ENCODE measurements around the gene ITGB3.
A peak's percentile ranks its signal among the peaks of the same experiment; 100 is the strongest.

The ITGB3 gene

DNA sequence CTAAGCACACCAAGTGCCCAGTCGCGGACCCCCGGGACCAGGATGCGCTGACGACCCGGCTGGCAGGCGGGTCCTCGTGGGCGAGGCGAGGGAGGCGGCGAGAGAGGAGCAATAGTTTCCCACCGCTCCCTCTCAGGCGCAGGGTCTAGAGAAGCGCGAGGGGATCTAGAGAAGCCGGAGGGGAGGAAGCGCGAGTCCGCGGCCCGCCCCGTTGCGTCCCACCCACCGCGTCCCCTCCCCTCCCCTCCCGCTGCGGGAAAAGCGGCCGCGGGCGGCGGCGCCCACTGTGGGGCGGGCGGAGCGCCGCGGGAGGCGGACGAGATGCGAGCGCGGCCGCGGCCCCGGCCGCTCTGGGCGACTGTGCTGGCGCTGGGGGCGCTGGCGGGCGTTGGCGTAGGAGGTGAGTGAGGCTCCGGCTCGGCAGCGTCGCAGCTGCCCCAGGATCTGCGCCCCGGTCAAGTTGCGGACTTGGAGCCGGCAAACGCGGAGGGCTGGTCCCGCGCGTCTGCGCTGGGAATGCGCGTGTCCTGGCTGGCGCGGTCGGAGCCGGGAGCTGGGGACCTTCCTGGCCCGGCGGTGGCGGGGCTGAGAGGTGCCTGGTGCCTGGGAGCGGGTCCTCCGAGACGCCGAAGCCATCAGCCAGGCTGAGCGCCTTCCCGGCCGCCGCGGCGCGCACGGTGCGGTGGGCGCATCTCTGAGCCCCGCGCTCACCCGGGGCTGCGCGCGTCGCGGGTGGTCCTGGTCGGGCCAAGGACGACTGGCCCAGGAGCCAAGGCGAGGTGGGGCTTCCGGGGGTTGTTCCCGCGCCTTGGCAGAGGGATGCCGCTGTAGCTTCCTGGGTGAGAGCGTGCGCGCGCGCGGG lies at the start of gene ITGB3:
Gene ITGB3 (plus strand): TSS at position 287 of the 862 bp plus-strand sequence. CDS start 35 bp downstream, at position 322.
- TF ChIP-seq, protein P1, sequence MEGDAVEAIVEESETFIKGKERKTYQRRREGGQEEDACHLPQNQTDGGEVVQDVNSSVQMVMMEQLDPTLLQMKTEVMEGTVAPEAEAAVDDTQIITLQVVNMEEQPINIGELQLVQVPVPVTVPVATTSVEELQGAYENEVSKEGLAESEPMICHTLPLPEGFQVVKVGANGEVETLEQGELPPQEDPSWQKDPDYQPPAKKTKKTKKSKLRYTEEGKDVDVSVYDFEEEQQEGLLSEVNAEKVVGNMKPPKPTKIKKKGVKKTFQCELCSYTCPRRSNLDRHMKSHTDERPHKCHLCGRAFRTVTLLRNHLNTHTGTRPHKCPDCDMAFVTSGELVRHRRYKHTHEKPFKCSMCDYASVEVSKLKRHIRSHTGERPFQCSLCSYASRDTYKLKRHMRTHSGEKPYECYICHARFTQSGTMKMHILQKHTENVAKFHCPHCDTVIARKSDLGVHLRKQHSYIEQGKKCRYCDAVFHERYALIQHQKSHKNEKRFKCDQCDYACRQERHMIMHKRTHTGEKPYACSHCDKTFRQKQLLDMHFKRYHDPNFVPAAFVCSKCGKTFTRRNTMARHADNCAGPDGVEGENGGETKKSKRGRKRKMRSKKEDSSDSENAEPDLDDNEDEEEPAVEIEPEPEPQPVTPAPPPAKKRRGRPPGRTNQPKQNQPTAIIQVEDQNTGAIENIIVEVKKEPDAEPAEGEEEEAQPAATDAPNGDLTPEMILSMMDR (IDR thresholded peaks at IDR 0.05) = peak; percentile 58

GRCh38 chr17:47203984-47204721 lies 49.5 kb upstream of the ITGB3 start:
- TF ChIP-seq, protein P1 (IDR thresholded peaks at IDR 0.05) = no peak

DNA sequence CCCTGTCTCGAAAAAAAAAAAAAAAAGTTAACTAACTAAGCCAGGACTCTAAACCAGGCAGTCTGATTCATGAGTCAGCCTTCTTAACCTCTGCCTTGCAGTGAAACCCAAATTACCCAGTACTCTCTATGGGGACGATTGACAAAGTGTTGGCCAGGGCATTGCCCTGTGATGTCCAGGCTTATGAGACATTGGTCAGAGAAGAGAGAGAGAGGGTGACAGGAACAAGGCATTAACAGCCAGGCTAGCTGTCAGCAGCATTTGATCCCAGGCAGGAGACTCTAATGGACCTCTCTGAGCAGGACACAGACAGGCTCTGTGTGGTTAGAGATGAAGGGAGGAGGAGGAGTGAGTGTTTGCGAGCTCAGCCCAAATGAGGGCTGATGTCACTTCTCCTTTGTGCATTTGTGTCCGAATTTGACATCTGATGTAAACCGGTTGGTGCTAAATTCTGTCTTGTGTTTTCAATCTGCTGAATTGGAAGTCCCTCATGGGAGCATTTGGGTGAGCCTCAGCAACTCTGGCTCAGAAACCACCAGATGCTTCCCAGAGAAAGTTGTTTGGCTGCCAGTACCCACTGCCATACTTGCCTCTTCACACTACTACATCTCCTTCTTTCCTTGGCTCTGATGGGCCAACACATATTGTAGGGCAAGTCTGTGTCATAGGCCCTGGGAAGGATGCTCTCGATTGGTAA lies 48.8 kb upstream of the ITGB3 start:
- TF ChIP-seq, protein P1 (IDR thresholded peaks at IDR 0.05) = no peak

DNA sequence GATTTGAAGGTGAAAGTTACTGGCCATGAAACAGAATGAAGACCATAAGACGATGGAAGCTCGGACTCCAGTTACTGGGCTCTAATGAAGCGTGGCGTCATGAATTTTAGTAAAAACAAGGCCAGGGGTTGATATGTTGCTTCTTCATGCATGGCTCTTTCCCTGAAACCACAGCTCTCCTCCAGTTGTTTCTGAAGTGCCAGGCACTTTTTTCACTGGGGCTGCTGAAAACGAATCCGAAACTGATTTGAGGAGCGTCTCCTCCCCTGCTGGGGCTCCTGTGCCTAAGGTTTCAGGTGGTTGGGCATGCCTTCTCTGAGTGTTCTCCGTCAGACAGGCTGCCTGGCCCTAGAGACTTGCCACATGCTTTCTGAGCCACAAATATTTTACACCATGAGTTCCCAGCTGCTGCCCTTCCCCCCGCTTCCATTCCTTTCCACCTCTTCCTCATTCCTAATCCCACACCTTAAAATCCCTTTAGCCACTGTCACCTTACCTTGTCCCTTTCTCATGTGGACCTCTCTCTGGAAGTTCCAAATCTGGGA lies 48.1 kb upstream of the ITGB3 start:
- TF ChIP-seq, protein P1 (IDR thresholded peaks at IDR 0.05) = no peak

GRCh38 chr17:47207143-47208067 lies 46.2 kb upstream of the ITGB3 start:
- TF ChIP-seq, protein P1 (IDR thresholded peaks at IDR 0.05) = no peak

GRCh38 chr17:47208744-47209488 lies 44.7 kb upstream of the ITGB3 start, which contains the start of gene MYL4:
TSS of gene MYL4 (plus strand) at chr17:47209348. CDS start at chr17:47209423, 75 bp downstream.
- TF ChIP-seq, protein P1 (IDR thresholded peaks at IDR 0.05) = no peak
